Mucosa of descending colon (tissue), 3 donors: ENCODE data around the gene URAD. TPM values are rescaled to one million over a fixed set of nuclear protein-coding genes. Genes with fewer than 3 reads are reported as not detected.

Experiments
- ATAC-seq: fragments of 200-7000 bp; cut with Tn5 transposase; one replicate; pipeline ENCODE4 v1.9.1; 2020; ENCODE audit warnings: mild to moderate bottlenecking, moderate library complexity
- DNase-seq, 3 donors: peaks; one replicate each; pipeline ENCODE4 v3.0.0-alpha.2; 2020
- H3K36me3 ChIP-seq: fragments of 200-600 bp; one replicate; pipeline ENCODE4 v1.8.0; 2021; ENCODE audit warnings: low read depth, mild to moderate bottlenecking
- H3K4me1 ChIP-seq: fragments of 200-600 bp; one replicate; pipeline ENCODE4 v1.8.0; 2021; ENCODE audit warnings: low read depth, mild to moderate bottlenecking
- H3K4me3 ChIP-seq: fragments of 200-600 bp; one replicate; pipeline ENCODE4 v1.8.0; 2021; ENCODE audit warnings: mild to moderate bottlenecking
- H3K9me3 ChIP-seq: fragments of 200-600 bp; one replicate; pipeline ENCODE4 v1.8.0; 2021; ENCODE audit warnings: mild to moderate bottlenecking
- CTCF ChIP-seq: fragments of 200-600 bp; IDR thresholded peaks from one replicate; pipeline ENCODE4 v1.8.0; 2022; ENCODE audit warnings: antibody characterized with exemption, mild to moderate bottlenecking
- intact Hi-C, 2 donors: fragments of 100-400 bp; cut with DNase I in 1 of 2; cut with micrococcal nuclease in 1 of 2; formaldehyde crosslinking; loops; one replicate each; pipeline versions ENCODE4 v1.11.0 to v1.11.1; 2022; cut with DNase I, micrococcal nuclease
- total RNA-seq, 3 donors: library from RNA; stranded (reverse); fragmentation: NEBNext Ultra II Directional in 2 of 3; extraction: Animal tissue kit (Norgen Biotek cat#: 25700) in 2 of 3; gene quantifications; one replicate each; pipeline versions ENCODE4 v1.2.1 to v1.2.4, GENCODE V29; 2021 to 2023
- donor health status: DM: no; HTN: no; CAD: no; lungs with moderate emphysema.
- donor health status: DM: no; HTN: no; CAD: no.
- donor health status: DM: no; HTN: yes; CAD: no.

URAD gene
- total RNA-seq, 3 donors from 2014 or later: 17.9 to 62.9 (median 23.9) TPM

DNA sequence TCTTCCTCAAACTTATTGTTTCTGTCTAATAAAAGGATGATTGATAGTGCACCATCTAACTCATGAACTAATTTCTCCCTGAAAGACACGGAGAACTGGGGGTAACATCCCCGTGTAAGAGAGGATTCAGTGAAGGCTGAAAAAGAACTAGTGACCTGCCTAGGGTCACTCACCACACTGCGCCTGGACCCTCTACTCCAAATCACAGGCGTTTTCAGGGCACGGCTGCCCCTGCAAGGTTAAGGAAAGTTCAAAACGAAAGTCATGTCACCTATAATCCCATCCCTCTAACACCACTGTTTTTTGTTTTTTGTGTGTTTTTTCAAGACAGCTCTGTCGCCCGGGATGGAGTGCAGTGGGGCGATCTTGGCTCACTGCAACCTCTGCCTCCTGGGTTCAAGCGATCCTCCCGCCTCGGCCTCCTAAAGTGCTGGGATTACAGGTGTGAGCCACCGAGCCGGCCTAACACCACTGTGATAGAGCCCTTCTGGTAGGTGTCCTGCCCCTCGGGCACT is 8.7 kb downstream of the URAD start:
- TF ChIP-seq CTCF: no peak
- H3K9me3 ChIP-seq: no peaks in the 10 kb centered on the region
- H3K36me3 ChIP-seq: no peaks in the 10 kb centered on the region
- H3K4me3 ChIP-seq: peak overlapping the region; percentile 21
- no peak for ATAC-seq
- intact Hi-C loops: loop anchor here (5.0 to 10.0 kb wide), 4 partner anchors 145 to 618 kb away; no protein-coding TSS in a partner anchor
- DNase-seq: peak in 1 of 3 donors; percentile 33
- no peaks in the 10 kb centered on the region for H3K4me1 ChIP-seq

GRCh38 chr13:27979001-27979643 is 9.4 kb downstream of the URAD start:
- ATAC-seq (no peak), DNase-seq (peak in 2 of 3 donors; percentile 55 to 69)
- Histone ChIP-seq H3K4me1 (no peaks in the 10 kb centered on the region), H3K4me3 (no peak overlapping the region), H3K36me3 (no peaks in the 10 kb centered on the region), H3K9me3 (no peaks in the 10 kb centered on the region)
- no peak for TF ChIP-seq CTCF
- intact Hi-C loops: no loop called here

GRCh38 chr13:27978301-27978968 is 10.1 kb downstream of the URAD start:
- DNase-seq (peak; percentile 86 to 91 (median 89)), ATAC-seq (peak; percentile 57)
- TF ChIP-seq CTCF: no peak
- intact Hi-C loops: no loop called here
- H3K4me1 ChIP-seq: peaks cover 6% of the 10 kb centered on the region
- no peaks in the 10 kb centered on the region for H3K36me3 ChIP-seq
- H3K9me3 ChIP-seq: no peaks in the 10 kb centered on the region
- peak overlapping the region; percentile 47 for H3K4me3 ChIP-seq

DNA sequence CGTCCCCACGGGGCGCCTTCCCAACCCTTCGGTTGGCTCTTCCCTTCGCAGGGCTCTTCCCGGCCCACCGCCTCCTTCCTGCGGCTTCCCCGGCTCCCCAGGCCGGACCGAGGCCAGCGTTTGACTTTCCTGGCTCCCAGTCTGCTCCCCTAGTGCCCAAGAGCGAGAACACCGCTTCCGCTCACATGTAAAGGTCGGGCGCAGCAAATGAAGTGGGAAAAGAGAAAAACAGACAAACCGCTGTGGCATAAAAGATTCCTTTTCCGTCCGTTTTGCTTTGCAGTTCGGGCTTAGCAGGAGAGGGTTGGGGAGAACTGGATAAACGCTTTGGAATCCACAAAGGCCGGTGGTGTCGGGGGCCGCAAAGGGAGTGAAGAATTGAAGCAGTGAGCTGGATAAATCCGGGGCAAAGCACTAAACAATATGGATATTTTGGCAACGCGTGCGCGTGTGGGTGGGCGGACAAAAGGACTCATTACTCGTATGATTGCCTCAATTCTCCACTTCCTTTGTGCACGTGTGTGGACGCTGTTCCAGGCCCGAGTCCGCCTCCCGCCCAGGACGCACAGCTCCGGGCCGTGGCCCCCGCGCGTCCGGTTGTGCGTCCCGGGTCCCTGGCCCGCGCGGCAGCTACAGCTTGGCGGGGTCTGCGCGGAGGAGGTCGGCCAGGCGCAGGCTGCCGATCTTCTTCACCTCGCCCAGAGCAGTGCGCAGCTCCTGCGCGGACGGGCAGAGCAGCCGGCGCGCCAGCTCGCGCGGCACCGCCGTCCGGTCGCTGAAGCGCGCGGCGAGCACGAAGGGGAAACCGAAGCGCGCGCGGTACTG is 10.8 kb downstream of the URAD start:
- DNase-seq: peak in 2 of 3 donors; percentile 35 to 55
- Histone ChIP-seq H3K36me3 (no peaks in the 10 kb centered on the region), H3K4me3 (peak overlapping the region; percentile 47), H3K9me3 (no peaks in the 10 kb centered on the region), H3K4me1 (peaks cover 7% of the 10 kb centered on the region)
- peak; percentile 14 for ATAC-seq
- TF ChIP-seq CTCF: no peak
- intact Hi-C loops: no loop called here

GRCh38 chr13:27976362-27977091 is 12.0 kb downstream of the URAD start:
- Histone ChIP-seq H3K9me3 (no peaks in the 10 kb centered on the region), H3K36me3 (no peaks in the 10 kb centered on the region), H3K4me1 (peaks cover 19% of the 10 kb centered on the region), H3K4me3 (peak overlapping the region; percentile 47)
- DNase-seq: peak in 2 of 3 donors; percentile 42 to 46
- ATAC-seq: no peak
- TF ChIP-seq CTCF: no peak
- intact Hi-C loops: no loop called here
